ENCODE results near the gene RPL10. TPM values are rescaled to one million over a fixed set of nuclear protein-coding genes. Genes with fewer than 3 reads are reported as not detected.

RPL10 gene
- total RNA-seq, 1 experiment from 2014 or later: 2,466 TPM

GRCh38 chrX:154371789-154372300, 26.3 kb upstream of the RPL10 start:
- POLR2A ChIA-PET: no interaction called here
- H3K9me3 ChIP-seq (ENCODE audit: control insufficient read depth, insufficient read depth, low read depth, low read length): no peaks in the 10 kb centered on the region
- peaks cover 41% of the 10 kb centered on the region for H3K4me1 ChIP-seq (ENCODE audit: control insufficient read depth, insufficient read depth, low read length)
- ATAC-seq: peak; percentile 3
- DNase-seq (ENCODE audit: low read depth, low spot score): no peak
- H3K36me3 ChIP-seq (ENCODE audit: control insufficient read depth, insufficient read depth, low read length): no peaks in the 10 kb centered on the region
- intact Hi-C loops (cut with micrococcal nuclease; ENCODE audit: unreplicated experiment) (no loop called here), in situ Hi-C loops (cut with HindIII; ENCODE audit: low pct_unique_long_range_greater_than_20kb, low sequenced_read_pairs) (no loop called here)
- BruUV-seq (replicated peaks): no TSS peak
- no peaks in the 10 kb centered on the region for H3K27me3 ChIP-seq (ENCODE audit: control insufficient read depth, insufficient read depth, low read length)
- TF ChIP-seq SIN3A (IDR thresholded peaks at IDR 0.05; ENCODE audit: borderline replicate concordance, insufficient read depth, low read depth, low read length) (no peak), TCF7L2 (IDR thresholded peaks at IDR 0.05; ENCODE audit: low read depth, low read length) (no peak)
- TF ChIP-seq, protein P1, sequence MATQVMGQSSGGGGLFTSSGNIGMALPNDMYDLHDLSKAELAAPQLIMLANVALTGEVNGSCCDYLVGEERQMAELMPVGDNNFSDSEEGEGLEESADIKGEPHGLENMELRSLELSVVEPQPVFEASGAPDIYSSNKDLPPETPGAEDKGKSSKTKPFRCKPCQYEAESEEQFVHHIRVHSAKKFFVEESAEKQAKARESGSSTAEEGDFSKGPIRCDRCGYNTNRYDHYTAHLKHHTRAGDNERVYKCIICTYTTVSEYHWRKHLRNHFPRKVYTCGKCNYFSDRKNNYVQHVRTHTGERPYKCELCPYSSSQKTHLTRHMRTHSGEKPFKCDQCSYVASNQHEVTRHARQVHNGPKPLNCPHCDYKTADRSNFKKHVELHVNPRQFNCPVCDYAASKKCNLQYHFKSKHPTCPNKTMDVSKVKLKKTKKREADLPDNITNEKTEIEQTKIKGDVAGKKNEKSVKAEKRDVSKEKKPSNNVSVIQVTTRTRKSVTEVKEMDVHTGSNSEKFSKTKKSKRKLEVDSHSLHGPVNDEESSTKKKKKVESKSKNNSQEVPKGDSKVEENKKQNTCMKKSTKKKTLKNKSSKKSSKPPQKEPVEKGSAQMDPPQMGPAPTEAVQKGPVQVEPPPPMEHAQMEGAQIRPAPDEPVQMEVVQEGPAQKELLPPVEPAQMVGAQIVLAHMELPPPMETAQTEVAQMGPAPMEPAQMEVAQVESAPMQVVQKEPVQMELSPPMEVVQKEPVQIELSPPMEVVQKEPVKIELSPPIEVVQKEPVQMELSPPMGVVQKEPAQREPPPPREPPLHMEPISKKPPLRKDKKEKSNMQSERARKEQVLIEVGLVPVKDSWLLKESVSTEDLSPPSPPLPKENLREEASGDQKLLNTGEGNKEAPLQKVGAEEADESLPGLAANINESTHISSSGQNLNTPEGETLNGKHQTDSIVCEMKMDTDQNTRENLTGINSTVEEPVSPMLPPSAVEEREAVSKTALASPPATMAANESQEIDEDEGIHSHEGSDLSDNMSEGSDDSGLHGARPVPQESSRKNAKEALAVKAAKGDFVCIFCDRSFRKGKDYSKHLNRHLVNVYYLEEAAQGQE (IDR thresholded peaks at IDR 0.05; ENCODE audit: insufficient read depth in 1 of 2, low read depth in 2 of 2, low read length in 1 of 2): no peak
- CTCF ChIA-PET: no interaction called here
- peak overlapping the region; percentile 68 for H3K27ac ChIP-seq (ENCODE audit: low read length)
- peak overlapping the region; percentile 59 to 81 for H3K4me3 ChIP-seq (ENCODE audit: low read depth in 2 of 2, low read length in 2 of 2)

GRCh38 chrX:154372612-154373022, 25.6 kb upstream of the RPL10 start:
- in situ Hi-C loops (cut with HindIII; ENCODE audit: low pct_unique_long_range_greater_than_20kb, low sequenced_read_pairs): no loop called here
- Histone ChIP-seq H3K4me1 (ENCODE audit: control insufficient read depth, insufficient read depth, low read length) (peaks cover 48% of the 10 kb centered on the region), H3K9me3 (ENCODE audit: control insufficient read depth, insufficient read depth, low read depth, low read length) (no peaks in the 10 kb centered on the region), H3K27ac (ENCODE audit: low read length) (no peak overlapping the region; the same call in 1 of the 2 replicates), H3K27me3 (ENCODE audit: control insufficient read depth, insufficient read depth, low read length) (no peaks in the 10 kb centered on the region), H3K36me3 (ENCODE audit: control insufficient read depth, insufficient read depth, low read length) (no peaks in the 10 kb centered on the region), H3K4me3 (ENCODE audit: low read depth in 2 of 2, low read length in 2 of 2) (no peak overlapping the region; a peak in 1 of 4 replicates)
- ChIA-PET POLR2A (no interaction called here), CTCF (interaction anchor here (0.6 to 1.3 kb wide), 9 partner anchors 11 to 160 kb away, joined by 3 to 12 read pairs (median 3); no protein-coding TSS in a partner anchor)
- ATAC-seq: no peak
- intact Hi-C loops (cut with micrococcal nuclease; ENCODE audit: unreplicated experiment): no loop called here
- no peak for TF ChIP-seq TCF7L2 (IDR thresholded peaks at IDR 0.05; ENCODE audit: low read depth, low read length)
- no peak for TF ChIP-seq SIN3A (IDR thresholded peaks at IDR 0.05; ENCODE audit: borderline replicate concordance, insufficient read depth, low read depth, low read length)
- TF ChIP-seq POLR2AphosphoS5 (IDR thresholded peaks at IDR 0.05; ENCODE audit: low read depth, low read length): no peak
- TF ChIP-seq, protein P2, sequence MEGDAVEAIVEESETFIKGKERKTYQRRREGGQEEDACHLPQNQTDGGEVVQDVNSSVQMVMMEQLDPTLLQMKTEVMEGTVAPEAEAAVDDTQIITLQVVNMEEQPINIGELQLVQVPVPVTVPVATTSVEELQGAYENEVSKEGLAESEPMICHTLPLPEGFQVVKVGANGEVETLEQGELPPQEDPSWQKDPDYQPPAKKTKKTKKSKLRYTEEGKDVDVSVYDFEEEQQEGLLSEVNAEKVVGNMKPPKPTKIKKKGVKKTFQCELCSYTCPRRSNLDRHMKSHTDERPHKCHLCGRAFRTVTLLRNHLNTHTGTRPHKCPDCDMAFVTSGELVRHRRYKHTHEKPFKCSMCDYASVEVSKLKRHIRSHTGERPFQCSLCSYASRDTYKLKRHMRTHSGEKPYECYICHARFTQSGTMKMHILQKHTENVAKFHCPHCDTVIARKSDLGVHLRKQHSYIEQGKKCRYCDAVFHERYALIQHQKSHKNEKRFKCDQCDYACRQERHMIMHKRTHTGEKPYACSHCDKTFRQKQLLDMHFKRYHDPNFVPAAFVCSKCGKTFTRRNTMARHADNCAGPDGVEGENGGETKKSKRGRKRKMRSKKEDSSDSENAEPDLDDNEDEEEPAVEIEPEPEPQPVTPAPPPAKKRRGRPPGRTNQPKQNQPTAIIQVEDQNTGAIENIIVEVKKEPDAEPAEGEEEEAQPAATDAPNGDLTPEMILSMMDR (IDR thresholded peaks at IDR 0.05): no peak
- TF ChIP-seq, protein P1 (IDR thresholded peaks at IDR 0.05; ENCODE audit: insufficient read depth in 1 of 2, low read depth in 2 of 2, low read length in 1 of 2): no peak
- BruUV-seq (replicated peaks): no TSS peak
- no peak for DNase-seq (ENCODE audit: low read depth, low spot score)
